Hepatocyte (in vitro differentiated cells): ENCODE data around the gene TCEA2.

Experiments
- CTCF ChIP-seq: fragments of 200-600 bp; sonication (generic); IDR thresholded peaks from 2 replicates; pipeline ENCODE4 v1.5.1; 2016; ENCODE audit warnings: antibody characterized with exemption, mild to moderate bottlenecking; ENCODE audit not compliant: poor library complexity
- EZH2phosphoT487 ChIP-seq: fragments of 200-600 bp; sonication (generic); IDR thresholded peaks from one replicate; pipeline ENCODE4 v1.6.1; 2018; ENCODE audit warnings: antibody characterized with exemption, mild to moderate bottlenecking, low read depth, moderate library complexity; ENCODE audit not compliant: unreplicated experiment, severe bottlenecking

DNA sequence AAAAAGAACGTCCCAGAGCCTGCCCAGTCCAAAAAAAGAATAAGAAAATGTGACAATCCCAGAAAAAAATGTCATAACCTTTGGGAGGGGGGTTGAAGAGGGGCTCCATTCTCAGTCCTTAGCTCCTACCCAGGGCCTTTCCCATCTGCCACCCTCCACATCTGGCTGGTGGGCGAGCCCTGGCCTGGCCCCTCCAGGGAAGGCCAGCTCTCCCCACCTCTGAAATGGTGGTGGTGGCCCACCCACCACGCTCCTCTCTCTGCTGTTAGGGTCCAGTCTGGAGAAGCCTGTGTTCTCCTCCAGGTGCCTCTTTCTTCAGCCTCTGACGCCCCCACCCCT is 15.9 kb downstream of the TCEA2 start:
- TF ChIP-seq CTCF (no peak), EZH2phosphoT487 (no peak)
